Myocyte (in vitro differentiated cells): ENCODE results near the gene SPC25. TPM values are rescaled to one million over a fixed set of nuclear protein-coding genes. Genes with fewer than 3 reads are reported as not detected.

Experiments used
- DNase-seq: peaks from one replicate; pipeline ENCODE4 v3.0.0-alpha.2; 2012; ENCODE audit warnings: low read depth
- total RNA-seq: library from RNA; depleted of rRNA; stranded (reverse); fragments of >200 nt; gene quantifications from 2 replicates; pipeline ENCODE4 v1.2.3, GENCODE V29; 2014

SPC25 gene
- total RNA-seq, 1 donor from 2014 or later, result 0.24 TPM

GRCh38 chr2:168848225-168848624, 42.0 kb downstream of the SPC25 start:
- no peak for DNase-seq

- no peak for DNase-seq
These were observed 47.0 kb downstream of the SPC25 start for GRCh38 chr2:168843253-168843652.

- no peak for DNase-seq
These were observed 48.8 kb downstream of the SPC25 start for GRCh38 chr2:168841445-168841844.

GRCh38 chr2:168835969-168836368, 54.3 kb downstream of the SPC25 start:
- DNase-seq, result no peak

- no peak for DNase-seq
These were observed 58.6 kb downstream of the SPC25 start for GRCh38 chr2:168831662-168832061.

GRCh38 chr2:168830958-168831357, 59.3 kb downstream of the SPC25 start:
- DNase-seq, result no peak

- DNase-seq, result no peak
These were observed 65.1 kb downstream of the SPC25 start for GRCh38 chr2:168825126-168825525.

- no peak for DNase-seq
These were observed 68.2 kb downstream of the SPC25 start for GRCh38 chr2:168821992-168822391.

GRCh38 chr2:168821577-168821976, 68.7 kb downstream of the SPC25 start:
- DNase-seq, result no peak

Other genes starting within 250 kb of the SPC25 start
- gene NOSTRIN, start 87.8 kb downstream of the SPC25 start, total RNA-seq, result not detected in 2 replicates
- not detected in 2 replicates for gene G6PC2, start 10.9 kb upstream of the SPC25 start, total RNA-seq
- gene ABCB11, start 140.9 kb upstream of the SPC25 start, total RNA-seq, result 0.05 TPM in 1 of 2 replicates, not detected in the other
- gene DHRS9, start 179.1 kb upstream of the SPC25 start, total RNA-seq, result not detected in 2 replicates